CD4-positive, alpha-beta T cell treated with Interleukin-2 at 100 ng/mL for 4 hours (primary cell): ENCODE measurements around the gene VWA3A.
"Not testable (repeated sequence)": the region's sequence is repeated elsewhere in the genome, so short reads cannot be mapped to it uniquely, and the experiment has no call there.

Experiments
- DNase-seq: peaks from one replicate; pipeline ENCODE4 v3.0.0-alpha.2; 2020; ENCODE audit warnings: low spot score

Gene VWA3A

GRCh38 chr16:22089910-22090309 is 2.4 kb upstream of the VWA3A start:
- DNase-seq, result no peak

- DNase-seq, result no peak
These were observed 620 bp upstream of the VWA3A start for GRCh38 chr16:22091721-22092120.

GRCh38 chr16:22093331-22093730 is 990 bp downstream of the VWA3A start:
- DNase-seq, result no peak

- DNase-seq, result no peak
These were observed 1.7 kb downstream of the VWA3A start for GRCh38 chr16:22093996-22094395.

- DNase-seq, result peak; percentile 35
These were observed 6.3 kb downstream of the VWA3A start for GRCh38 chr16:22098405-22099255.

GRCh38 chr16:22099256-22099975 is 7.1 kb downstream of the VWA3A start:
- DNase-seq, result no peak

GRCh38 chr16:22103441-22103840 is 11.1 kb downstream of the VWA3A start:
- no peak for DNase-seq

- no peak for DNase-seq
These were observed 17.0 kb downstream of the VWA3A start for GRCh38 chr16:22109258-22109898.

GRCh38 chr16:22111629-22112028 is 19.3 kb downstream of the VWA3A start:
- not testable (repeated sequence) for DNase-seq

- no peak for DNase-seq
These were observed 23.9 kb downstream of the VWA3A start for GRCh38 chr16:22116095-22116700.

GRCh38 chr16:22117609-22118008 is 25.3 kb downstream of the VWA3A start:
- no peak for DNase-seq

GRCh38 chr16:22120440-22120839 is 28.1 kb downstream of the VWA3A start:
- no peak for DNase-seq

- no peak for DNase-seq
These were observed 29.9 kb downstream of the VWA3A start for GRCh38 chr16:22122239-22122638.

- no peak for DNase-seq
These were observed 30.8 kb downstream of the VWA3A start for GRCh38 chr16:22123146-22123545.

GRCh38 chr16:22123759-22124490 is 31.6 kb downstream of the VWA3A start:
- no peak for DNase-seq

- DNase-seq, result no peak
These were observed 32.4 kb downstream of the VWA3A start for GRCh38 chr16:22124583-22125284.

GRCh38 chr16:22126037-22126558 is 33.8 kb downstream of the VWA3A start:
- no peak for DNase-seq

GRCh38 chr16:22128537-22128936 is 36.2 kb downstream of the VWA3A start:
- not testable (repeated sequence) for DNase-seq

GRCh38 chr16:22130528-22130927 is 38.2 kb downstream of the VWA3A start:
- no peak for DNase-seq

GRCh38 chr16:22132801-22133200 is 40.5 kb downstream of the VWA3A start:
- DNase-seq, result no peak

- DNase-seq, result no peak
These were observed 46.1 kb downstream of the VWA3A start for GRCh38 chr16:22138482-22138881.
